AG08395 (cell line): ENCODE measurements around the gene PPP3CA.

Source experiments
- DNase-seq: peaks from one replicate; pipeline ENCODE4 v3.0.0; 2012; ENCODE audit warnings: mixed read lengths, low spot score

PPP3CA gene

GRCh38 chr4:101049549-101050001 is 297.8 kb downstream of the PPP3CA start:
- DNase-seq = no peak

- DNase-seq = no peak
These were observed 302.6 kb downstream of the PPP3CA start for GRCh38 chr4:101044766-101045165.

DNA sequence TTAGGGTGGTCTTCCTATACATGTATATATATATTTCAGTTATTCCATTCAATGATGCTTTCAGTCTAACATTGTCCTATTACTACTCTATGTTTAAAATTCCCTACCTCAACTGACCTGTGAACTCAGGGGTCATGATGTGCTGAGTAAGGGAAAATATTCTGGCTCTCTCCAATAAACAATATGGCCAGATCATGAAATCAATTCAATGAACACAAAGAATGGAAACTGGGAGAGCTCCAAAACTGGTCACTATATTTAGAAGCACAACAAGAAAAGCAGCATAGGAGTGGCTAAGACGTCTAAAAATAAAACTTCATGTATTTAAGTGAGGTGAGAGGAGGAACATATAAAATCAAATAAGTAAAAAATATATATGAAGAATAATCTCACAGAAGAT is 304.5 kb downstream of the PPP3CA start:
- DNase-seq = no peak

DNA sequence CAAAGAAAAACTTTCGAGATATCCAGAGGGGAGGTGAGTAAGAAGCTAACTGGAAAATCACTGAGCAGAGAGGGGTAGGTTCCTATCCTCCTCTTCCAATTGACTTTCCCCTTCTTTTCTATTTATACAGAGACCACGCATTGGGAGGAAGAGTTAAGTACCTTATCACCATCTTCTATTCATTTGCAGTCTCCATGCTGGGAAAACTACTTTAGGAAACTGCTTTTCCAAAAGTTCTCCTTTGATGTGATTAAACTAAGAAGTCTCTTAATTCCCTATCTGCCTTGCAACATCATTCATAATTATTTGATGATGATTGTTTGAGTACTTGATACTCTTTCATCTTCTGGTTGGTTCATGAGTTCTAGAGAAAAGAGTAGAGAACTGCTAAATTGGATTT is 306.6 kb downstream of the PPP3CA start:
- no peak for DNase-seq

DNA sequence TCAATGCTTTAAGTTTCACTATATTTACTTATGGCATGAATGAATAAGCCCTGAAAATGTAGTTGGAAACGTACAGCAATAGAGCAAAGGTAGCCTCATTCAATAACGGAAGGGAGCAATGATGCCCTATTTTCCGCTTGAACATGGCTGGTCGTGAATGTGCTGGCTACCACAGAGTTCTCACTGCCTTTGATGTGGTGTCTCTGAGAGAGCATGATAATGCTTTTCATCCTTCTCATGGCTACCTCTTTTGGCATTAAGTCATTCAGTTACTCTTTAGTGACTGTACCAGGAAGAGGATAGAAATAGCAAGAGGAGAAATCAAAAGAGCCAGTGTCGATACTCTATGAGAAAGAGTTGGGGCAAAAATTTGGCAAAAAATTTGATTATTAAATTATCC is 308.0 kb downstream of the PPP3CA start:
- DNase-seq = no peak

DNA sequence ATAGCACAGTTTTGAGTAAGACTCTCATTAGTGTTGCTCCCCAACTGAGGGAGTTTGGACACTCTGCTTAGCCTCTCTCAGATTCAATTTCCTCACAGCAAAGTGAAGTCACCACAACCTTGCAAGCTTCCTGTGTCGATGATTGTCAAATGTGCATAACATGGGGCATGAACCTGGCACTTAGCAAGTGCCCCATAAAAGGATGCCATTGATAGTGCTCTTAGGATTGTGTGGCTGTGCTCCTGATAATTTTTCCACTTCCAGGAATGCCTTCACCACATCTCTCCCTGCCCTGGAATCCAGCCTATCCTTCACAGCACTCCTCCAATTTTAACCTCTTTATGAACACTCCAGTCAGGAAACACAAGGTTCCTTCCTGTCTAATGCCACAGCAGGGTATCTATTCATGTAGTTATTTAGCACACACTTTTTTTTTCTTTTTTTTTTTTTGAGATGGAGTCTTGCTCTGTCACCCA is 309.4 kb downstream of the PPP3CA start:
- DNase-seq = no peak

DNA sequence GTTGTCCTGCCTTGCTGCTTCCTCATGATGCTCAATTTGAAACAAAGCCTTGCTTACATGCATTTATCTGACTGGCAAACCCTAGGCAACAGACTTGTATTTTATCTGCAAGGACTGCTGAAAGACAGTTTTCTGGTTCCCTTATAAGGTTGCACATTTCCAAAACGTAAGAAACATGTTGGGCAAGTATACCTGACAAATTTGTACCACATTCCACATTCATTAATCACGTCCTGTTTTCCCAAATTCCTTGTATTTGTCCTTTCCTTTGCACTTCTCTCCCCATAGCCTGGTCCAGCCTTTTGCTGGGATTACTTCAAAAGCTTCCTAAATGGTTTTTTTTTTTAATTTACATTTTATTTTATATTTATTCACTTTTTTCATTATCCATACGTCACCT is 310.1 kb downstream of the PPP3CA start:
- no peak for DNase-seq

DNA sequence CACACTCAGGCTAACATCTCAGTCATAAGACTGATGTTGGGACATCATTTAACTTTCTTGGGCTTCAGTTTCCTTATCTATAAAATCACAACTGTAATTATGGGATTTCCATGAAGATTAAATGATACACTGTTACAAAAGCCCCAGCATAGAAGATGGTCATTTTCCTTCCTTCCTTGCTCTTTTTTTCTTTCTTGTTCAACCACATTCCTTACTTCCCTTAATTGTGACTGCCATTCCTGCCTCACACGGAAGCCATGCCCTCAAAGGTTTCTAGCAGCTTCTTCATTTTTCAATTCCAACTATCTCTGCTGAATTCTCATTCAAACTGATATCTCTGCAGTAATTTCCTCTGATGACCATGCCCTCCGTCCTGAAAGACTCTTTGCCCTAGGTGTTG is 311.8 kb downstream of the PPP3CA start:
- DNase-seq = no peak

DNA sequence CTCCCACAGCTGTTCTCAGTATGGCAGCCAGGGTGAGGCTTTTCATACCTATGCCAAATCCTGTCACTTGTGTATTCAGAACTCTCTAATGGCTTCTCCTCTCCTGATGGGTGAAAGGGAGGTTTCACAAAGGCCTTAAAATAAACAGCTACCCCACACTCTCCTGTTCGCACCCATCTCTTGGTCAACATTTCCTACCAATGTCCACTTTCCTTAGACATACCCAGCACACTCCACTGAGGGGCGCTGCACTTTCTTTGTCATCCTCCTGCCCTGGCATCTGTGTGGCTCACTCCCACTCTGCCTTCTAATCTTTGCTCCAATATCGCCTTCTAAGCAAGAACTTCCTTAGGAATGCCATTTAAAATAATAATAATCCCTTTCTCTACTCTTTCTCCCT is 313.3 kb downstream of the PPP3CA start:
- DNase-seq = no peak

DNA sequence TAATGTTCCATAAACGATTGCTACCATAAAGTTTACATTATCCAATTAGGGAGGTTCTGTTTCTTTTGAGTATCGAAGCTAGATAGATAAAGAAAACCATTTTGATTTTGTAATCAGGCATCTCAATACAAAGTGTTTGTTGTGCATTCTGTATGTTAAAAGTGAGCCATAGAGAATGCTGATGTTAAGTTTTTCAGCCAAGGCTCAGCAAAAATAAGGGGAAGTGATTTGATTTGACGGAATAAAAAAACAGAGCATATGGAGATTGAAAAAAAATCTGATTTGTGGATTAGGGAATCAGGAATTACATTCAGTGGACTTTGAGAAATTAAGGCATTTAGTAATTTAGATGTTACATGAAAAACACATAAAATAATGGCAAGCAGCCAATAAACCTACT is 314.8 kb downstream of the PPP3CA start:
- no peak for DNase-seq

GRCh38 chr4:101031971-101032370 is 315.4 kb downstream of the PPP3CA start:
- no peak for DNase-seq

- DNase-seq = no peak
These were observed 318.4 kb downstream of the PPP3CA start for GRCh38 chr4:101028886-101029285.

DNA sequence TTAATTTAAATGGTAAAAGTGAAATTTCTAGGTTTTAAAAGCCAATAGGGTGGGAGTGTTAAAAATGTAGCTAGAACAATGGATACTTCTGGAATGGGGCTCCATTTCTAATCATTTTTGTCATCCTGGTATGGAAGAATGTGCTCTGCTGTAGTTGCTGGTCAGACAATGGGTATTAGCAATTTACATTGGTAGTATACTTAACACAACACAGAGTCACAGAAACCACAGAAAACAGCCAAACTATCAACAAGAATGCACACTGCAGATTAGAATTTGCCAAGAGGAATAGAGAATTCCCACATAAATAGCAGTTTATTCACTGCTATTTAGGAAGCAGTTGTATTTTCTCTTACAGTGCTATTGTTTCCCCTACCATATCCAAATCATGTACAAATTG is 319.6 kb downstream of the PPP3CA start:
- no peak for DNase-seq

DNA sequence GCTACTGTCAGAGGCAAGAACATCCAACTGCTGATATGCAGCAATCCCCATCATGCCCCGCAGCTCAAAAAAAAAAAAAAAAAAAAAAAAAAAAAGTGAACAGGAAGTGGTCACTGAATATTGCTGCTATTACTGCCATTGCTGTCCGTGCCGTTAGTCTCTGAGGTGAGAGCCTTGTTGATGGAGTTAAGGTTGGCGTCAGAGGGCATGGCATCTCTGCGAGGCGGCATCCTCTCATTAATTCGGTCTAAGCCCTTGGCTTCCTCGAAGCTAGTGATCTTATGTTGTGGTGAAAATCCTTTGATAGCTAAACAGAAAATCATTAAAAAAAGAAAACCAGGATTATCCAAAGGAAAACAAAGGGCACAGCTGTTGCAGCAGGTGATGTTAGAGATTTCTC is 321.6 kb downstream of the PPP3CA start:
- no peak for DNase-seq

DNA sequence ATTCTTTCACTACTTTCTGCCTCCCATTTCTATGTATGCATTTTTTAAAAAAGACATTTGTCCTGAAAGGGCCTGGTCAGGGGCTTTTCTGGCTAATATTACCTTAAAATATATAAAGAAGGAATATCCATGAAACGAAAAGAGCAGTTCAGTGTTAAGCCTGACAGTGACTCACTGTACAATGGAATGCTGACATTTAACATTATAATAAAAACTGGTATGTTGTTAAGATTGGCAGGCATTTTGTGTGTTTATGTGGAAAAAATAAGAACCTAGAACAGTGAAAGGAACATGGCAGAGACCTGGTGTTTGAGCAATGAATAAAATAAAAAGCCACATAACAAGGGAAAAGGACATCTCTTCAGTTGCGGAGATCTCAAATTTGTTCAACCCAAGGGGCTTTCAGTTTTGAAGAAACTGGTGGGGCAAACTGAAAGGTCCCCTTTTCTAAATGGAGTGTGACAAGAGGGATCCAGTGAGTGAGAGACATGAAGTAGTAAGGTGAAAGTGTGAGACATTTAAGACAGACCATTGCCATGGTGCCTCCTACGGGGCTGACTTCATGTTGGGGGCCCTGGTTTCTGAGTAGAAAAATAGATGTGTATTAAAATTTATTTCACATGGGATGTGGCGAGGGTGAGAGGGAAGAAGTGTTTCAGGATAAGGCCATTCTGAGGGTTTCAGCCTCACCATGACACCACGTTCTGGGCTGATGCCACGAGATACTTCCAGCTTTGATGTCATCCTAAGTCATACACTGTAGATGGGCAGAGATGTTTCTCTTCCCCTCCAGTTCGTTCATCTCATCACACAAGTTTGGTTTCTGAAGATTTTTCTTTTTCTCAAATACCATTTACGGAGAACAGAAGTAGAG is 324.9 kb downstream of the PPP3CA start:
- DNase-seq = no peak

DNA sequence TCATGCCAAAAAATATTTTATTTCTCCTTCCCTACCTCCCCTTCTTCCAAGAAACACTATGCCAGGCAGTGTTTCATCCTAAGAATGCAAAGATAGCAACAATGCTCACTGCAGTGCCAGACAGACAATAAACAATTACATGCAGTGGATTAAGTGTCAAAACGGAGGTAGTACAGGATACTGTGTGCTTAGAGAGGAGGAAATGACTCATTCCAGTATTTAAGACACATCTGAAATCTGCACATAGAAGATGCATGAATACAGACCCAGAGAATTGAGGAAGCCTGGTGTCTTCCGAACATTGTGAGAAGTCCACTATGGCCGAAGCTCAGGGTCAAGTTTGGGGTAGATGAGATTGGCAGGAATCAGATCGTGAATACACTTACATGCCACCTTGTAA is 326.4 kb downstream of the PPP3CA start:
- peak; percentile 14 for DNase-seq

DNA sequence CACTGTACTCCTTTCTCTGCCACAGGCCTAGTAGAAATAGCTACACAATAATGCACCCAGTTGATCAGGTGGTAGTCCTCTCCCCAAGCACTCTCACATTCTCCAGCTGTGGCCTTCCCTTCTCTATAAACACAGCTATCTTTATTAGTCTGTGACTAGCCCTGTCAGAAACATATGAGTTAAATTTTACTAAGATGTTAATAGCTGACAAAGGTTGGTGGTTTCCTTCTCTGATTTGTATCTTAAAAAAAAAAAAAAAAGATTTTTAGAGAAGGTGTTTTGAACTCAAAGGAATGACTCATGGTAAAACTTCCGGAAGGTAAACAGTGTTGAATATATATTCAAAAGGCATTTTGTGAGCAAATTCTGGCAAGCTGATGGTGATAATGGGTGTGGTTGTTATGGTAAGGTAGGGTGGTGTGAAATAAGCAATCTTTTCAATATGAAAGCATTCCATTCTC is 327.4 kb downstream of the PPP3CA start:
- DNase-seq = no peak

DNA sequence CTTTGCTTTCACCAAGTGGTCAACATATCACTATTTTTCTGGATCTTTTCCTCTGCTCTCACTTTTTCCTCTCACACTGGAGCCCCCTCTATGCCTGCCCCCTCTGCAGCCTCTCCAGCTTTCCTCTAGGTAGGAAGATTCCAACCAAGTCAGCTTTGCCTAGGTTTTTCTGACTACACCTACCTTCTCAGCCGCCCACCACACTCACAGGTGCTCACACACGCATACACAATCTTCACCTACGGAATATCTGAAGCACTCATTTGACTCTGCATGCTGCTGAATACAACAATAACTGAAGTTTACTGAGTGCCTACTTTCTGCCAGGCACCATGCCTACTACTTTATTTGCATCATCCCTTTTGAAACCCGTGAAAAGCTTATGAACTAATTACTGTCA is 328.0 kb downstream of the PPP3CA start:
- no peak for DNase-seq

GRCh38 chr4:101018836-101019235 is 328.5 kb downstream of the PPP3CA start:
- DNase-seq = no peak

- no peak for DNase-seq
These were observed 332.9 kb downstream of the PPP3CA start for GRCh38 chr4:101014417-101014816.

- DNase-seq = no peak
These were observed 336.3 kb downstream of the PPP3CA start for GRCh38 chr4:101010987-101011386.

GRCh38 chr4:101009471-101009870 is 337.9 kb downstream of the PPP3CA start:
- DNase-seq = no peak

GRCh38 chr4:101008503-101008902 is 338.8 kb downstream of the PPP3CA start:
- no peak for DNase-seq

DNA sequence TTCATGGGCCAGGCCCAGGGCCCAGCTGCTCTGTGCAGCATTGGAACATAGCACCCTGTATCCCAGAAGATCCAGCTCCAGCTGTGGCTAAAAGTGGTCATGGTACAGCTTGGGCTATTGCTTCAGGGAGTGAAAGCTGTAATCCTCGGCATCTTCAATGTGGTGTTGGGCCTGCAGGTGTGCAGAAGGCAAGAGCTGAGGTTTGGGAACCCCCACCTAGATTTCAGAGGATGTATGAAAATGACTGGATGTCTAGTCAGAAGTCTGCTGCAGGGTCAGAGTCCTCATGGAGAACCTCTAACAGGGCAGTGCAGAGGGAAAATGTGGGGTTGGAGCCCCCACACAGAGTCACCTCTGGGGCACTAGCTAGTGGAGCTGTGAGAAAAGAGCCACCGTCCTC is 341.7 kb downstream of the PPP3CA start:
- DNase-seq = no peak
